Osteoblast (primary cell): Measurements from ENCODE around the gene PCDHGB5. TPM values are rescaled to one million over a fixed set of nuclear protein-coding genes. Genes with fewer than 3 reads are reported as not detected.
A peak's percentile ranks its signal among the peaks of the same experiment; 100 is the strongest.
"Not testable (repeated sequence)": the region's sequence is repeated elsewhere in the genome, so short reads cannot be mapped to it uniquely, and the experiment has no call there.

Source experiments
- DNase-seq: peaks from one replicate; pipeline ENCODE4 v3.0.0; 2011; ENCODE audit warnings: low spot score, mixed read lengths; ENCODE audit not compliant: insufficient read length; ENCODE audit errors: missing footprints
- H2AFZ ChIP-seq: 2 replicates; pipeline ENCODE4 v1.6.0; 2011; ENCODE audit warnings: mild to moderate bottlenecking, low read length
- H3K27ac ChIP-seq: 2 replicates; pipeline ENCODE4 v1.5.1; 2011; ENCODE audit warnings: mild to moderate bottlenecking, low read depth, low read length, moderate library complexity
- H3K27me3 ChIP-seq: 2 replicates; pipeline ENCODE4 v1.6.0; 2012; ENCODE audit warnings: mild to moderate bottlenecking, control low read depth, inconsistent platforms, low read length, moderate library complexity; ENCODE audit not compliant: insufficient read depth
- H3K36me3 ChIP-seq: 2 replicates; pipeline ENCODE4 v1.5.1; 2011; ENCODE audit warnings: mild to moderate bottlenecking, low read length, control low read depth, moderate library complexity; ENCODE audit not compliant: insufficient read depth
- H3K4me1 ChIP-seq: 2 replicates; pipeline ENCODE4 v1.5.1; 2011; ENCODE audit warnings: mild to moderate bottlenecking, low read length, control low read depth, moderate library complexity; ENCODE audit not compliant: insufficient read depth
- H3K4me2 ChIP-seq: 2 replicates; pipeline ENCODE4 v1.6.0; 2011; ENCODE audit warnings: mild to moderate bottlenecking, low read length; ENCODE audit not compliant: insufficient read depth
- H3K4me3 ChIP-seq: fragments of 200-600 bp; sonication (generic); 3 replicates; pipeline ENCODE4 v1.5.1; 2012; ENCODE audit warnings: mild to moderate bottlenecking, low read length, inconsistent platforms; ENCODE audit not compliant: insufficient read depth
- H3K79me2 ChIP-seq: 2 replicates; pipeline ENCODE4 v1.6.0; 2012; ENCODE audit warnings: mild to moderate bottlenecking, low read length, control low read depth, inconsistent platforms; ENCODE audit not compliant: insufficient read depth
- H3K9me3 ChIP-seq: 2 replicates; pipeline ENCODE4 v1.5.1; 2011; ENCODE audit warnings: low read depth, low read length, control low read depth
- H4K20me1 ChIP-seq: 2 replicates; pipeline ENCODE4 v1.6.0; 2012; ENCODE audit warnings: mild to moderate bottlenecking, low read length, control low read depth; ENCODE audit not compliant: insufficient read depth
- CTCF ChIP-seq: IDR thresholded peaks from 2 replicates; pipeline ENCODE4 v1.5.1; 2011; ENCODE audit warnings: mild to moderate bottlenecking, low read depth, low read length, moderate library complexity; ENCODE audit errors: extremely low read depth
- total RNA-seq: library from RNA; depleted of rRNA; stranded (reverse); fragments of >200 nt; gene quantifications from 2 replicates; pipeline ENCODE4 v1.2.3, GENCODE V29; 2012

PCDHGB5 gene
- total RNA-seq, 1 donor, result 24.2 TPM

- H2AFZ ChIP-seq, result peak overlapping the region; percentile 58
- no peaks in the 10 kb centered on the region for H3K36me3 ChIP-seq
- no peaks in the 10 kb centered on the region for H4K20me1 ChIP-seq
- H3K27me3 ChIP-seq, result no peaks in the 10 kb centered on the region
- H3K4me1 ChIP-seq, result no peaks in the 10 kb centered on the region
- H3K79me2 ChIP-seq, result no peaks in the 10 kb centered on the region
- H3K9me3 ChIP-seq, result peaks cover 2% of the 10 kb centered on the region
- no peak overlapping the region for H3K27ac ChIP-seq
- DNase-seq, result no peak
- peak overlapping the region; percentile 71 for H3K4me3 ChIP-seq
- TF ChIP-seq CTCF, result no peak
- peak overlapping the region; percentile 77 for H3K4me2 ChIP-seq
These were observed 14.4 kb upstream of the PCDHGB5 start for GRCh38 chr5:141383345-141383744.

- no peak overlapping the region for H3K4me2 ChIP-seq
- H3K79me2 ChIP-seq, result no peaks in the 10 kb centered on the region
- H4K20me1 ChIP-seq, result no peaks in the 10 kb centered on the region
- no peaks in the 10 kb centered on the region for H3K4me1 ChIP-seq
- H2AFZ ChIP-seq, result no peak overlapping the region
- no peaks in the 10 kb centered on the region for H3K36me3 ChIP-seq
- no peak overlapping the region for H3K4me3 ChIP-seq
- no peak overlapping the region for H3K27ac ChIP-seq
- TF ChIP-seq CTCF, result no peak
- DNase-seq, result no peak
- no peaks in the 10 kb centered on the region for H3K27me3 ChIP-seq
- H3K9me3 ChIP-seq, result peaks cover 10% of the 10 kb centered on the region
These were observed 13.1 kb upstream of the PCDHGB5 start for GRCh38 chr5:141384471-141385267.

GRCh38 chr5:141387557-141388311 is 10.0 kb upstream of the PCDHGB5 start, which contains the start of gene PCDHGB4:
TSS of gene PCDHGB4 (plus strand) at chr5:141387698. CDS start at chr5:141387885, 187 bp downstream.
- peak; percentile 57 for TF ChIP-seq CTCF
- not testable (repeated sequence) for H3K4me1 ChIP-seq, H3K79me2 ChIP-seq, DNase-seq, H3K27ac ChIP-seq, H3K36me3 ChIP-seq, H3K27me3 ChIP-seq, H4K20me1 ChIP-seq
- peaks cover 12% of the 10 kb centered on the region for H3K9me3 ChIP-seq
- peak within 1 kb of the TSS; percentile 25 for H2AFZ ChIP-seq
- peak within 1 kb of the TSS; percentile 37 for H3K4me2 ChIP-seq
- H3K4me3 ChIP-seq, result peak within 1 kb of the TSS; percentile 69

- no peaks in the 10 kb centered on the region for H3K4me1 ChIP-seq
- H3K4me3 ChIP-seq, result peak overlapping the region; percentile 47
- peaks cover 4% of the 10 kb centered on the region for H3K36me3 ChIP-seq
- no peak overlapping the region for H2AFZ ChIP-seq
- DNase-seq, result no peak
- peak overlapping the region; percentile 20 for H3K4me2 ChIP-seq
- H3K27ac ChIP-seq, result no peak overlapping the region
- no peaks in the 10 kb centered on the region for H3K27me3 ChIP-seq
- no peaks in the 10 kb centered on the region for H4K20me1 ChIP-seq
- peaks cover 18% of the 10 kb centered on the region for H3K9me3 ChIP-seq
- H3K79me2 ChIP-seq, result no peaks in the 10 kb centered on the region
- no peak for TF ChIP-seq CTCF
These were observed 9.1 kb upstream of the PCDHGB5 start for GRCh38 chr5:141388661-141389060.
